G401.6 (cell line): ENCODE measurements around the gene PHF2.
"Not testable (repeated sequence)": the region's sequence is repeated elsewhere in the genome, so short reads cannot be mapped to it uniquely, and the experiment has no call there.

ENCODE experiments used
- FAIRE-seq: peaks from 2 replicates; lab custom pipeline; 2012; peaks lifted over from hg19 to GRCh38; lab: Jason Lieb, UNC

The PHF2 gene

GRCh38 chr9:93667006-93667405 is 90.6 kb downstream of the PHF2 start:
- no peak for FAIRE-seq

DNA sequence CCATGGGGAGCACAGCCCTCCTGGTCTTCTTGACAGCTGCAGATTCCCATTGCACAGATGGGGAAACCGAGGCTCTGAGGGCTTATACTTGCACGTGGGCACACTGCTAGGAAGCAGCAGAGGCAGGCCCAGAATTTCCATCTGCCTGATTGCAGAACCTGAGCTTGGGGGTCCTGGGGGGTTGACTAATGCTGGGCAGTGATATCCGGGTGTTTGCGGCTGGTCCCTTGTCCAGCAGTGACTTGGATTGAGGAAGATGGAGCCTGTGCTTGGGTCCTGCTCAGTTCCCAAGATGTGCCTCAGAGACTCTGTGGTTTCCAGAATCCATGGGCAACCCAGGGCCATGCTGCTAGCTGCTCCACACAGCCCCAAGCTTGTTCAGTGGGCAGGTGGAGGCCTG is 91.2 kb downstream of the PHF2 start:
- FAIRE-seq: no peak

- no peak for FAIRE-seq
Measured at GRCh38 chr9:93668261-93668871, 92.0 kb downstream of the PHF2 start.

- no peak for FAIRE-seq
Measured at GRCh38 chr9:93669116-93669957, 93.0 kb downstream of the PHF2 start.

DNA sequence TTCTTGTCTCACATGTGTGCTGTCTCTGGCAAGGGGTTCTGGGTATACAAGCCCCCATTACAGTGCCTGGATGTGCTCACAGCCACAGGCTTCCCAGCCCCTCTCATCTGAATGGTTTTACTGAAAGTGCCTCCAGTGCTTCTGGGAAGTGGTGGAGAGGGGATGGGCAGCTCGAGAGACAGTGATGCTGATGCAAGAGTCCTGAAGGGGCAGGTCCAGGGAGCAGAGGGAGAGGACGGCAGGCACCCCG is 93.5 kb downstream of the PHF2 start:
- FAIRE-seq: no peak

DNA sequence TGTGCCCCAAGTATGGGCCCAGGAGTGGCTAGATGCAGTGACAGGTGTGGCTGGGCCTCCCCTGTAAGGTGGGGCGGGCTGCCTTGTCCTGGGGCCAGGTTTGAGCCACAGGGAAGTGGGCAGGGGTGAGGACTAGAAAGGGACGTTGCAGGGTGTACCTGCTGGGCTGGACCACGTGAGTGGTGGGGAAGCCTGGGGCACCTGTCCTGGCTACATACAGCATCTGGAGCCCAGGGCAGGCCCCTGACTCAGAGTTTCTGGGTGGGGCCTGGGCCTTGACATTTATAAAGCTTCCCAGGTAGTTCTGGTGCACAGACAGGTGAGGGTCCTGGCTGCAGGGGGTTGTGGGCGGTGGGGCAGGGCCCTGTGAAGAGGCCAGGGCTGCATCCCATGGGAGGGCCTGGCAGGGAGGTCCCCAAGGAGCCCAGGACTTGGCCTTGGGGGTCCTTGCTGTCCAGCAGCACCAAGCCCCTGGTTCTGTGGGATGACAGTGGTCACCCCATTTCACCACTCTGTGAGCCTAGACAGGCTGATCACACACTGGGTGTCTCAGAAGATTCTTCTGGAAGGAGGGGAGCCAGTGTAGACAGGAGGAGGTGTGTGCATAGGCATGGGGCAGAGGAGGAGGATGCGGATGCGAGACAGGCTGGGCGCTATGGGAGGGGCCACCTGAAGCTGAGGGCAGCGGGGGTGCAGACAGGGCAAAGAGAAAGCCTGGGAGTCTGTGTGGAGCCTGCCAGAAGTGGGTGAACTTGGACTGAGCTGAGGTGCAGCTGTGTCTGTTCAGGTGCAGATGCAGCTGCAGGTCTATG is 94.0 kb downstream of the PHF2 start:
- FAIRE-seq: no peak

DNA sequence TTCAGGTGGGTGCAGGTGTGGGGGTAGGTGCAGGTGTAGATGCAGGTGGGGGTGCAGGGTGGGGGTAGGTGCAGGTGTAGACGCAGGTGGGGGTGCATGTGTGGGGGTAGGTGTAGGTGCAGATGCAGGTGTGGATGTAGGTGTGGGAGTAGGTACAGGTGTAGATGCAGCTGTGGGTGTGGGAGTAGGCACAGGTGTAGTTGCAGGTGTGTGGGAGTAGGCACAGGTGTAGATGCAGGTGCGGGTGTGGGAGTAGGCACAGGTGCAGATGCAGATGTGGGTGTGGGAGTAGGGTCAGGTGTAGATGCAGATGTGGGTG is 94.6 kb downstream of the PHF2 start:
- FAIRE-seq: no peak

- not testable (repeated sequence) for FAIRE-seq
Measured at GRCh38 chr9:93672330-93673020, 96.1 kb downstream of the PHF2 start.

- FAIRE-seq: no peak
Measured at GRCh38 chr9:93673021-93673838, 96.8 kb downstream of the PHF2 start.

DNA sequence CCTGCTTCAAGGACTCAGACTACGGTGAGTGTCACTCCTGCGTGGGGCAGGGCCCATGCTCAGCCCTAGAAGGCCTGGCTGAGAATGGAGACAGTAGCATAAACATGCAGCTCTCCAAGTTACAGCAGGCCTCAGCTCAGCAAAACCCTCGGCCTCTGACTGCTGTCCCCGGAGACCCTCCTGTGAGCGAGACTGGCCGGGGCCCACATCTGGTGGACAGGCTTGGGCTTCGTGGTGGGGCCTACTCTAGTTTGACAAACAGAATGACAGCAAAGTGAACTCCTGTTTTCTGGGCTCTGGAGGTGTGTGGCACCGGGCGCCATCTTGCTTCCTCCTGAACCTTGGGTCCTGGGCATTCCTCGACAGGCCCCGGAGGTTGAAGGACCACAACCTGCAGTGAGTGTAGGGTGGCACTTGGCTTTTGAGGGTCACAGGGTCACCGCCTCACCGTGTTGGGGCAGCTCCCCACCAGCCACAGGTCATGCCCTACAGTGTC is 97.5 kb downstream of the PHF2 start:
- no peak for FAIRE-seq

GRCh38 chr9:93674580-93675335 is 98.4 kb downstream of the PHF2 start:
- no peak for FAIRE-seq

DNA sequence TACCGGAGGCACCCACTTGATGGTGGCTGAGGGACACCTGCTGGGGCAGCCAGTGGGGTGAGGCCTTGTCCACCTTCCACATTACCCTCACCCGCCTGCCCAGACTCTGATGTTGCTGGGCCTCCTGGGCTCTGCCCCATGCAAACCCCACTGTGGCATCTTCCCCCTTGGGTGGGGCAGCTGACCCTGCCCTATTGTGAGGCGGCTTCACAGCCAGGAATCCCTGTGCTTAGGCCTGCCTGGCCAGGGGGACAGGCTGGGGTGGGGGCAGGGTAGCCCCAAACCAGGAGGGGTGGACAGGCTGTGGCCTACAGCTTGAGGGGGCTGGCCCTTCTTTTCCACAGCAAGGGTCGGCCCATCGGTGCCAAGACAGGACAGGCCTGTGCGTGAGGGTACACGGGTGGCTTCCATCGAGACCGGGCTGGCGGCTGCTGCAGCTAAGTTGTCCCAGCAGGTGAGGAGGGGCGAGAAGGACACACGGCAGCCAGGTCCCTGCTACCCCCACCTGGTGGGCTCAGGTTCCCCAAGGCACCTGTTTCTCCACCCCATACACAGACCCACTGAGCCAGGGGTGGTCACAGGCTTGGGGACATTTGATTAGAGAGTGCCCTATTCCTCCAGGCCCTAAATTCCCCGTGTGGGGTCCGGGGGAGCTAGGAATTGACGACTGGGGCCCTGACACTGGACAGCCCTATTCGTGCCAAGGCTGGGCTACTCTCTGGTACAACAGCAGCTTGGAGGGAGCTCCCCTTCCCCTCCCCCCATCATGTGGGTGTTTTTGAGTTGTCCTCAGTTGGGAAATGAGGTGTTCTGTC is 99.2 kb downstream of the PHF2 start:
- no peak for FAIRE-seq

DNA sequence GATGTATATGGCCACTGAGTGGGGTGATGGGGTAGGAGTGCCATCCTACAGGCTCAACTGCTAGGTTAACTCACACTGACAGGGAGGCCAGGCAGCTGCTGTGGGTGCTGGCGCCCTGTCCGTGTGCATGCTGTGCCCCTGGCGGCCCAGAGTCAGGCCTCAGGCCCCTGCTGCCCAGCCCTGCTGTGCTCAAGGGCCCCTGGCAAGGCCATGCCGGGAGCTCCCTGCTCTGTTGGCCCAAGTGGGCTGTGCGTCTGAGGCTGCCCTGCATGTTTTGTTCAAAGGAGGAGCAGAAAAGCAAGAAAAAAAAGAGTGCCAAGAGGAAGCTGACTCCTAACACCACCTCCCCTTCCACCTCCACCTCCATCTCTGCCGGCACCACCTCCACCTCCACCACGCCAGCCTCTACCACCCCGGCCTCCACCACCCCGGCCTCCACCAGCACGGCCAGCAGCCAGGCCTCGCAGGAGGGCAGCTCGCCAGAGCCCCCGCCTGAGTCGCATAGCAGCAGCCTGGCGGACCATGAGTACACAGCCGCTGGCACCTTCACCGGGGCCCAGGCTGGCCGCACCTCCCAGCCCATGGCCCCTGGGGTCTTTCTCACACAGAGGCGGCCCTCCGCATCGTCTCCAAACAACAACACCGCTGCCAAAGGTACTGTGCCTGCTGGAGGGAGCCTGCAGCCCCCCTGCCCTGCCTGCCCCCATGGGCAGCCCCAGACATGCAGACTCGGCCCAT is 100.1 kb downstream of the PHF2 start:
- FAIRE-seq: no peak

DNA sequence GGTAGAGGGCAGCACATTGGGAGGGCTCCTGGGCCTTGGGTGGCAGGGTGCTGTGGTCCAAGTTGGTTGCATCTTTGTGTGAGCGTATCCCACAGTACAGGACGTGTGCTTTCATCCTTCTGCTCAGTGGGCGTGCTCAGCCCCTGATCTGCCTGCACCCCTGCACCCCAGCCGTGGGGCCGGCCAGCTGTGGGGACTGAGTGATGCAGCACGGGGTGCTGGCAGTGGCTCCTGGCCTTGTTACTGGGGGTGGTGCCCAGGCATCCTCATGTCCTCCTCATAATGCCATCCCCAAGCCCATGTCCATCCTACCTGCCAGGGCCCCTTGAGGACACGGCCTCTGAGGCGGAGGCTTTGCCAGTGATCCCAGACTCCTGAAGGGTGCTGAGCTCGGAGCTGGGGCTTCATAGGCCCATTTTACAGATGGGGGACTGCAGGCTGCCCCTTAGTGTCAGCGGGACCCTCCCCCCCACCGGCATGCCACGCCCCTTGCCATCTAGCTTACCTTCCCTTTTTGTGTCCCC is 100.7 kb downstream of the PHF2 start:
- no peak for FAIRE-seq

GRCh38 chr9:93677641-93678136 is 101.3 kb downstream of the PHF2 start:
- no peak for FAIRE-seq

- FAIRE-seq: no peak
Measured at GRCh38 chr9:93678199-93679019, 102.0 kb downstream of the PHF2 start.

- no peak for FAIRE-seq
Measured at GRCh38 chr9:93679536-93680442, 103.4 kb downstream of the PHF2 start.
